Measurements from ENCODE around the gene DAB1.

DAB1 gene

DNA sequence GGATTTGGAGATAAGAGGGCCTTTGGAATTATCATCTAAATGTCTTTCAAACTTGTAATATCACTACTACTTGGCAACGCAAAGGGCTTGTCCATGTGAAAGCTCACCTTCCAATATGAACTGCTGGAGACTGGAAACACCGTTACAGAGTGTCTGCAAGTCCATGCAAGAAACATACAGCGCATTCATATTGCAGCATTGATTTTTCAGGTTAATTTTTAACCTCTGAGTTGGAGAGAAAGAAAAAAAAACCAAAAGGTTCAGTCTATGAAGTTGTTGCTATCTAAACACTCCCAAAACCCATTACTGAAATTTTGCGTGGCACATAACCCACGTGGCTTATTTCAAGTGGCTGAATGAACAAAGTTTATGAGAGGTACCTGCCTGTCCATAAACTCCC lies 23.8 kb downstream of the DAB1 start:
- no peak for DNase-seq (ENCODE audit: low read depth, low spot score)
- Histone ChIP-seq H3K9ac (ENCODE audit: insufficient read length, low read depth) (no peak overlapping the region), H3K4me1 (ENCODE audit: insufficient read depth, insufficient read length) (no peaks in the 10 kb centered on the region), H3K36me3 (ENCODE audit: insufficient read depth, insufficient read length, low read length) (no peaks in the 10 kb centered on the region), H3K4me3 (ENCODE audit: insufficient read length, low read depth) (no peak overlapping the region), H3K27me3 (ENCODE audit: insufficient read depth, insufficient read length) (no peaks in the 10 kb centered on the region), H3K9me3 (ENCODE audit: insufficient read depth, low read length) (no peaks in the 10 kb centered on the region)
- TF ChIP-seq ZNF274 (IDR thresholded peaks at IDR 0.05; ENCODE audit: low read depth, low read length) (no peak), YY1 (IDR thresholded peaks at IDR 0.05; ENCODE audit: insufficient read depth, insufficient read length) (no peak), SUZ12 (IDR thresholded peaks at IDR 0.05; ENCODE audit: extremely low read depth, insufficient read depth, insufficient read length) (no peak)

DNA sequence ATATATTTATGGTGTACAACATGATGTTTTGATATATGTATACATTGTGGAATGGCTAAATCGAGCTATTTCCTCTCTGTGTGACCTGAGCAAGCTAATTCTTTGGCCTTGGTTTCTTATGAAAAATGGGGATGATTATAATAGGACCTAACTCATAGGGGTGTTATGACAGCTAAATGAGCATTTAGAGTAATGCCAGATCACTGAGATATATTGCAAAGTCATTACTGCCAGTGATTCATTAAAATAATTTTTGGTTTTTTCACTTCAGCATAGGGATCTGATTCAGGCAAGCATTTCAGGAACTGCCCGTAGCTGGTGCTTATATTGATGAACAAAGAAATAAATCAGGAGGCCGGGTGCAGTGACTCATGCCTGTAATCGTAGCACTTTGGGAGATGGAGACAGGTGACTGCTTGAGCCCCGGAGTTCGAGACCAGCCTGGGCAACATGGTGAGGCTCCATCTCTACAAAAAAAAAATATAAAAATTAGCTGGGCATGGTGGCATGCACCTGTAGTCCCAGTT lies 30.7 kb downstream of the DAB1 start:
- Histone ChIP-seq H3K4me3 (ENCODE audit: insufficient read length, low read depth) (no peak overlapping the region), H3K36me3 (ENCODE audit: insufficient read depth, insufficient read length, low read length) (no peaks in the 10 kb centered on the region), H3K4me1 (ENCODE audit: insufficient read depth, insufficient read length) (no peaks in the 10 kb centered on the region), H3K27me3 (ENCODE audit: insufficient read depth, insufficient read length) (no peaks in the 10 kb centered on the region), H3K9me3 (ENCODE audit: insufficient read depth, low read length) (no peaks in the 10 kb centered on the region), H3K9ac (ENCODE audit: insufficient read length, low read depth) (no peak overlapping the region)
- TF ChIP-seq SUZ12 (IDR thresholded peaks at IDR 0.05; ENCODE audit: extremely low read depth, insufficient read depth, insufficient read length) (no peak), ZNF274 (IDR thresholded peaks at IDR 0.05; ENCODE audit: low read depth, low read length) (no peak), YY1 (IDR thresholded peaks at IDR 0.05; ENCODE audit: insufficient read depth, insufficient read length) (no peak)
- no peak for DNase-seq (ENCODE audit: low read depth, low spot score)

DNA sequence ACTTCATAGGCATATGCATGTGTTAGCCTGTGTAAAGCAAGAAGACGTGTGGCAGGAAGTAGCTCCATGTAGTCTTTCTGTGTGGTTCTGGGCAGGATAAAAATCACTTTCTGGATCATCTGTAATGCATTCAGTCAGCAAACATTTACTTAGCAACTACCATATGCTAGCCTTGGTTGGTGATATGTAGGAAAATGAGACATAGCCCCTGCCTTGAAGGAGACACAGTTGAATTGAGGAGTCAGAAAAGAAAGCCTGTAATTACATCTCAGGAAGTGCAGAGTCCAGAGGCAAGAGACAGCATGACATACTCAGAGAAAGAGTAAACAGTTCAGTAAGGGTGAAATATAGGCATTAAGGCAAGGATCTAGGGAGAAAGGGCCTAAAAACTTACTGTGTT lies 38.5 kb downstream of the DAB1 start:
- no peak overlapping the region for H3K9ac ChIP-seq (ENCODE audit: insufficient read length, low read depth)
- H3K27me3 ChIP-seq (ENCODE audit: insufficient read depth, insufficient read length) = no peaks in the 10 kb centered on the region
- no peak for TF ChIP-seq YY1 (IDR thresholded peaks at IDR 0.05; ENCODE audit: insufficient read depth, insufficient read length)
- no peak for TF ChIP-seq ZNF274 (IDR thresholded peaks at IDR 0.05; ENCODE audit: low read depth, low read length)
- H3K9me3 ChIP-seq (ENCODE audit: insufficient read depth, low read length) = no peaks in the 10 kb centered on the region
- H3K4me3 ChIP-seq (ENCODE audit: insufficient read length, low read depth) = no peak overlapping the region
- no peaks in the 10 kb centered on the region for H3K4me1 ChIP-seq (ENCODE audit: insufficient read depth, insufficient read length)
- no peaks in the 10 kb centered on the region for H3K36me3 ChIP-seq (ENCODE audit: insufficient read depth, insufficient read length, low read length)
- no peak for DNase-seq (ENCODE audit: low read depth, low spot score)

DNA sequence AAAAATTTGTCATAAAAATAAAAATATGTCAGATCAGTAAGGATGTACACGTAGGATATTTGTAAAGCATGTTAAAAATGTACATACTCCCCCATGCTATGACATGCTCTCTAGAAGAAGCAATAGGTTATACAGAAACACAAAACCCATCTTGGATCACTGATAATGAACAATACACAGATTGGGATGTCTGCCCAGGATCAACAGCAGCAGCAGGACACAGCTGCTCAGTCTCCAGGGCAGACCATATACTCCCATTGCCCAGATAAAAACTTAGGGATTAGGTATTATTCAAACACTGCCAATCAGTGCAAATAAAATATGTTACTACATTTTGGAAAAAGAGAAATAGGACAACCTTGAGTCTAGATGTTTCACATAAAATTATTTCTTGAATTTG lies 39.0 kb downstream of the DAB1 start:
- Histone ChIP-seq H3K9ac (ENCODE audit: insufficient read length, low read depth) (no peak overlapping the region), H3K36me3 (ENCODE audit: insufficient read depth, insufficient read length, low read length) (no peaks in the 10 kb centered on the region), H3K9me3 (ENCODE audit: insufficient read depth, low read length) (no peaks in the 10 kb centered on the region), H3K4me3 (ENCODE audit: insufficient read length, low read depth) (no peak overlapping the region), H3K27me3 (ENCODE audit: insufficient read depth, insufficient read length) (no peaks in the 10 kb centered on the region), H3K4me1 (ENCODE audit: insufficient read depth, insufficient read length) (no peaks in the 10 kb centered on the region)
- TF ChIP-seq YY1 (IDR thresholded peaks at IDR 0.05; ENCODE audit: insufficient read depth, insufficient read length) (no peak), SUZ12 (IDR thresholded peaks at IDR 0.05; ENCODE audit: extremely low read depth, insufficient read depth, insufficient read length) (no peak), ZNF274 (IDR thresholded peaks at IDR 0.05; ENCODE audit: low read depth, low read length) (no peak)
- no peak for DNase-seq (ENCODE audit: low read depth, low spot score)

DNA sequence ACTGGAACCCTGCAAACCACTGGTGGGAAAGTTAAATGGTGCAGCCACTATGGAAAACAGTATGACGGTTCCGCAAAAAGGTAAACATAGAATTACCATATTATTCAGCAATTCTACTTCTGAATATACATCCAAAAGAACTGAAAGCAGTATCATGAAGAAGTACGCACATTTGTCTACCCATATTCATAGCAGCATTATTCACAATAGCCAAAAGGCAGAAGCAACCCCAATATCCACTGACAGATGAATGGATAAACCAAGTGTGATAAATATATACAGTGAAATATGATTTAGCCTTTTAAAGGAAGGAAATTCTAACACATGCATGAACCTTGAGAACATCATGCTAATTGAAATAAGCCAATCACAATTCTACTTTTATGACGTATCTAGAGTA lies 39.6 kb downstream of the DAB1 start:
- H3K4me3 ChIP-seq (ENCODE audit: insufficient read length, low read depth) = no peak overlapping the region
- H3K36me3 ChIP-seq (ENCODE audit: insufficient read depth, insufficient read length, low read length) = no peaks in the 10 kb centered on the region
- no peak for TF ChIP-seq ZNF274 (IDR thresholded peaks at IDR 0.05; ENCODE audit: low read depth, low read length)
- no peak for TF ChIP-seq SUZ12 (IDR thresholded peaks at IDR 0.05; ENCODE audit: extremely low read depth, insufficient read depth, insufficient read length)
- TF ChIP-seq YY1 (IDR thresholded peaks at IDR 0.05; ENCODE audit: insufficient read depth, insufficient read length) = no peak
- no peaks in the 10 kb centered on the region for H3K4me1 ChIP-seq (ENCODE audit: insufficient read depth, insufficient read length)
- no peak for DNase-seq (ENCODE audit: low read depth, low spot score)
- H3K9me3 ChIP-seq (ENCODE audit: insufficient read depth, low read length) = no peaks in the 10 kb centered on the region
- no peaks in the 10 kb centered on the region for H3K27me3 ChIP-seq (ENCODE audit: insufficient read depth, insufficient read length)
- no peak overlapping the region for H3K9ac ChIP-seq (ENCODE audit: insufficient read length, low read depth)

DNA sequence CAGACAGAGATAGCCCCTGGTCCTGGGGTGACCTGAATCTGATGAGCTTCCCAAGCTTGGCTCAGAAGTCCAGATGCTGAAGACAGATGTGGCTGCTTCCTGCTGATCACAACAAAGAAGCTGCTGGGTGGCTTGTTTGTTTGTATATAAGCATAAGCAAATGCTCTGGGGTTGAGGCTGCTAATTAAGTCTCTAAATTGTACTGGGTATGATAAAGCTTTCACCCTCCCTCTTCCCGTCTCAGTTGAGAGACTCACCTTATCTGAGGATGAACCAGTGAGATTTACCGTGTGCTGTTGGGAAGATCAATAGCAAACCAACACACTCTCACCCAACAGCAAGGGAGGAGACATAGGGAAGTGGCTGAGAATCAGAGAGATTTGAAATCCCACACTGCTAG lies 42.0 kb downstream of the DAB1 start:
- no peaks in the 10 kb centered on the region for H3K9me3 ChIP-seq (ENCODE audit: insufficient read depth, low read length)
- no peak overlapping the region for H3K4me3 ChIP-seq (ENCODE audit: insufficient read length, low read depth)
- H3K4me1 ChIP-seq (ENCODE audit: insufficient read depth, insufficient read length) = no peaks in the 10 kb centered on the region
- no peak overlapping the region for H3K9ac ChIP-seq (ENCODE audit: insufficient read length, low read depth)
- no peak for DNase-seq (ENCODE audit: low read depth, low spot score)
- no peaks in the 10 kb centered on the region for H3K27me3 ChIP-seq (ENCODE audit: insufficient read depth, insufficient read length)
- TF ChIP-seq ZNF274 (IDR thresholded peaks at IDR 0.05; ENCODE audit: low read depth, low read length) (no peak), YY1 (IDR thresholded peaks at IDR 0.05; ENCODE audit: insufficient read depth, insufficient read length) (no peak), SUZ12 (IDR thresholded peaks at IDR 0.05; ENCODE audit: extremely low read depth, insufficient read depth, insufficient read length) (no peak)
- no peaks in the 10 kb centered on the region for H3K36me3 ChIP-seq (ENCODE audit: insufficient read depth, insufficient read length, low read length)

DNA sequence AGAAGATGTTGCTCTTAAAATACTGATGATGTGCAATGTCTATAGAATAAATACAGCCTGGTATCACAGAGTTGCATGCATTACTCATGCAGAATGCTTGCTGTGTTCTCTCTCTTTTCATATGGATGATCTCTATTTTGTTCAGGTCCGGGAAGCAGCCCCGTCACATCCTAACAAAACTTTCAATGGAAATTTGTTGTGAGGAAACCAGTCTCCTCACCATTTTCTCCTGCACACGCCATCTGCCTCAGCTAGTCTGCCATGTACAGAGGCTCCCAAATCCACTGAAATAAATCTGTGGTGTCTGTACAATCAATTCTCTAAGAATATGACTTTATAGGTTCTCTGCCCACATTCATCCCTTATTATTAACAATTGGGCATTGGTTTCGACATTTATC lies 42.4 kb downstream of the DAB1 start:
- TF ChIP-seq YY1 (IDR thresholded peaks at IDR 0.05; ENCODE audit: insufficient read depth, insufficient read length) (no peak), SUZ12 (IDR thresholded peaks at IDR 0.05; ENCODE audit: extremely low read depth, insufficient read depth, insufficient read length) (no peak), ZNF274 (IDR thresholded peaks at IDR 0.05; ENCODE audit: low read depth, low read length) (no peak)
- Histone ChIP-seq H3K4me3 (ENCODE audit: insufficient read length, low read depth) (no peak overlapping the region), H3K9me3 (ENCODE audit: insufficient read depth, low read length) (no peaks in the 10 kb centered on the region), H3K9ac (ENCODE audit: insufficient read length, low read depth) (no peak overlapping the region), H3K36me3 (ENCODE audit: insufficient read depth, insufficient read length, low read length) (no peaks in the 10 kb centered on the region), H3K27me3 (ENCODE audit: insufficient read depth, insufficient read length) (no peaks in the 10 kb centered on the region), H3K4me1 (ENCODE audit: insufficient read depth, insufficient read length) (no peaks in the 10 kb centered on the region)
- no peak for DNase-seq (ENCODE audit: low read depth, low spot score)

- no peaks in the 10 kb centered on the region for H3K27me3 ChIP-seq (ENCODE audit: insufficient read depth, insufficient read length)
- TF ChIP-seq ZNF274 (IDR thresholded peaks at IDR 0.05; ENCODE audit: low read depth, low read length) (no peak), YY1 (IDR thresholded peaks at IDR 0.05; ENCODE audit: insufficient read depth, insufficient read length) (no peak), SUZ12 (IDR thresholded peaks at IDR 0.05; ENCODE audit: extremely low read depth, insufficient read depth, insufficient read length) (no peak)
- H3K4me3 ChIP-seq (ENCODE audit: insufficient read length, low read depth) = no peak overlapping the region
- no peak overlapping the region for H3K9ac ChIP-seq (ENCODE audit: insufficient read length, low read depth)
- H3K9me3 ChIP-seq (ENCODE audit: insufficient read depth, low read length) = no peaks in the 10 kb centered on the region
- no peak for DNase-seq (ENCODE audit: low read depth, low spot score)
- H3K36me3 ChIP-seq (ENCODE audit: insufficient read depth, insufficient read length, low read length) = no peaks in the 10 kb centered on the region
- H3K4me1 ChIP-seq (ENCODE audit: insufficient read depth, insufficient read length) = no peaks in the 10 kb centered on the region
Measured at GRCh38 chr1:57380923-57381322, 42.9 kb downstream of the DAB1 start.
